GM12872 (cell line): ENCODE results near the gene ACAP2.

Source experiments
- CTCF ChIP-seq: IDR thresholded peaks from 3 replicates; pipeline ENCODE4 v1.5.1; 2011; ENCODE audit warnings: low read depth, mild to moderate bottlenecking, low read length, moderate library complexity; ENCODE audit not compliant: insufficient read depth

Gene ACAP2

DNA sequence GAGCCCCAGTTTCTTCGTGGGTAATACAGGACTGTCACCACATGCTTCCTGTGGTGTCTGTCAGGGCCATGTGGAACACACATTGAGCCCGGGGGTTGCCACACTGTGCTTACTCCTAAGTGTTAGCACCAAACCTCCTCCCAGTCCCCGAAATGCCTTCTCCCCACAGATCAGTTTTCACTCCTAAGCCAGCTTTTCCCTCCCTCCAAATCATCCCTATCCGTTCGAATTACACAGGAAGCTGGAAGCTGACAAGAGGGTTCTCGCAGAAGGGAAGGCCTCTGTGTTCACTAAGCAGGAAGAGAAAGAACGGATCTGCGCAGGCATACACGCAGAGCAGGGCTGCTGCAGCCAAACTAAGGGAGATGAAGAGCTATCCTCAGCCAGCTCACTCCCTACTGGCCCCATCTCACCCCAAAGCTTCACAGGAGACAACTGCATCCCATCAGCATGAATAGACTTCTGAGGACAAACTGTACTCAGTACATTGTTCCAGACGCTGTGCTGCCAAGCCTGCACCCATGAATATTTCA lies 204.2 kb downstream of the ACAP2 start:
- TF ChIP-seq CTCF: no peak

- TF ChIP-seq CTCF: no peak
Measured at GRCh38 chr3:195238081-195238571, 204.7 kb downstream of the ACAP2 start.

GRCh38 chr3:195236801-195237570 lies 205.8 kb downstream of the ACAP2 start:
- TF ChIP-seq CTCF: no peak

- no peak for TF ChIP-seq CTCF
Measured at GRCh38 chr3:195236076-195236798, 206.6 kb downstream of the ACAP2 start.

DNA sequence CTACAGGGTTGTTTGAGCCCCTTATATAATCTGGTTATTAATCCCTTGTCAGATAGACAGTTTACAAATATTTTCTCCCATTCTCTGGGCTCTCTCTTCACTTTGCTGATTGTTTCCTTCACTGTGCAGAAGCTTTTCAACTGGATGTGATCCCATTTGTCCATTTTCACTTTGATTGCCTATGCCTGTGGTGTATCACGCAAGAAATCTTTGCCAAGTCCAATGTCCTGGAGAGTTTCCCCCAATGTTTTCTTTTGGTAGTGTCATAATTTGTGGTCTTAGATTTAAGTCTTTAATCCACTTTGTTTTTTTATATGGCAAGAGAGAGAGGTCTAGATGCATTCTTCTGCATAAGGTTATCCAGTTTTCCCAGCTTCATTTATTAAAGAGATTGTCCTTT lies 212.6 kb downstream of the ACAP2 start:
- TF ChIP-seq CTCF: no peak

DNA sequence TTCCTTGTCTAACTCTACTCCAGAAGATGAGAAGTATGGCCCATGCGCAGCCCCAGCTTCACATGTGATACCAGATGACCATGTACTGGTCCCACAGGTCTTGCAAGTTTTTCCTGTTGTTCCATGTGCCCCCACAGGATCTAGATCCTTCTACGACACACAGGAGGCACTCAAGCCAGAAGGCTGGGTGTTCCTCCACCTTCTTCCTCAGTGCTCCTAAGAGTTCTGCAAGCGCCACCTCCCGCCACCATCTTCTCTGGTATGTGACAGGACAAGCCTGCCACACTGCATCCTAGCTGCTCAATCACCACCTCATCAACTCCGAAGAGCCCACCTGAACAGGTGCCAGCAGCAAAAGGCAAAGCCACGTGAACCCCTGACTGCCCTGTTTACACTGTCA lies 214.9 kb downstream of the ACAP2 start:
- no peak for TF ChIP-seq CTCF

GRCh38 chr3:195226900-195227447 lies 215.8 kb downstream of the ACAP2 start:
- peak; percentile 47; the same call in 2 of the 3 replicates for TF ChIP-seq CTCF
